SK-N-MC (cell line): ENCODE measurements around the gene PYURF.

ENCODE experiments used
- EZH2 ChIP-seq: fragments of 200-600 bp; sonication (generic); IDR thresholded peaks from one replicate; pipeline ENCODE4 v1.6.1; 2017; ENCODE audit warnings: antibody characterized with exemption
- POLR2AphosphoS5 ChIP-seq: IDR thresholded peaks from 2 replicates; pipeline ENCODE4 v1.6.1; 2012; ENCODE audit warnings: mild to moderate bottlenecking, low read depth, low read length, borderline replicate concordance

GRCh38 chr4:88524171-88524570, 595 bp upstream of the PYURF start:
- TF ChIP-seq EZH2 (no peak), POLR2AphosphoS5 (no peak)
